Right atrium auricular region (tissue), 2 donors: ENCODE results near the gene ZIC5. TPM values are rescaled to one million over a fixed set of nuclear protein-coding genes. Genes with fewer than 3 reads are reported as not detected.

Experiments used
- DNase-seq: peaks from one replicate; pipeline ENCODE4 v3.0.0-alpha.2; 2019; ENCODE audit warnings: low spot score
- H3K27ac ChIP-seq, 2 donors: fragments of 200-600 bp; sonication (generic); 1 replicate in 1 of 2; 2 replicates in 1 of 2; pipeline ENCODE4 v1.5.1; 2016 to 2019
- H3K27me3 ChIP-seq, 2 donors: fragments of 200-600 bp; sonication (generic); one replicate each; pipeline versions ENCODE4 v1.5.1 to v1.6.0; 2017 to 2019
- H3K36me3 ChIP-seq: fragments of 200-600 bp; sonication (generic); one replicate; pipeline ENCODE4 v1.5.1; 2016
- H3K4me1 ChIP-seq, 2 donors: fragments of 200-600 bp; sonication (generic); one replicate each; pipeline versions ENCODE4 v1.5.1 to v1.6.0; 2017 to 2019
- H3K4me3 ChIP-seq, 2 donors: fragments of 200-600 bp; sonication (generic); 1 replicate in 1 of 2; 2 replicates in 1 of 2; pipeline ENCODE4 v1.5.1; 2017 to 2019; ENCODE audit warnings: mild to moderate bottlenecking in 1 of 2, moderate library complexity in 1 of 2
- H3K9me3 ChIP-seq, 2 donors: fragments of 200-600 bp; sonication (generic); one replicate each; pipeline ENCODE4 v1.5.1; 2019
- total RNA-seq, 2 donors: library from RNA; depleted of rRNA; stranded (reverse); fragments of >200 nt; gene quantifications; one replicate each; pipeline ENCODE4 v1.1.0, GENCODE V29; 2016
- TF ChIP-seq, protein P1 (sequence below), 2 donors: fragments of 200-600 bp; sonication (generic); IDR thresholded peaks; one replicate each; pipeline ENCODE4 v1.5.1; 2019; ENCODE audit warnings: antibody characterized with exemption in 2 of 2

The ZIC5 gene
- total RNA-seq, 2 donors from 2014 or later, result not detected

DNA sequence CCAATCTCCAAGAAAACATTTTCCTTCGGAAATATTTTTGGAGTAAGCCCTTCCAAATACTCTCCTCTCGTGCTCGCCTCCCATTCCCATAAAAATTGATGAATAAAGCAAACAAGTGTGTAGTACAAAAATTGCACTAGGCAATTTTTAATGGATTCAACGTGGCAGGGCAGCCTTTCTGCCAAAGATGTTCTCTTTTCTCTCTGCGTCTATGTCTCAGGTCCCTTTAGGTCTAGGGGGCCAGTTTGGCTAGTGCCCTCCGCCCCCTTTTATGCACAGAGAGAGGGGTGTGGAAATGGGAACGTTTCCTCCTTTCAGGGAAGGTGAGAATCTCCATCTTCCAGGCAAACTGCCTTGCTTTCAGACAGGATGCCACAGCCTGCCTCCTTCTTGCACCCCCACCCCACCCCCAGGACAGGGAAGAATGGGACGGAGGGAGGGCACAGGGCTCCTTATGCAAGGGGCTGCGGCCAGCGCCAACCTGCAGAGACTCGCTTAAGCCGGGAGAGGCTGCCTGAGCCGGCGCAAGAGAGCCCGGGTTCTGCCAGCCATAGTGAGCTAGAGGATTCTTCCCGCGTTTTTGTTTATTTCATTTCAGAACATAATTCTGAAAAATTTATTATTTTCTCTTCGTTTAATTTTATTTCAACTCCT, 7.4 kb upstream of the ZIC5 start:
- H3K27me3 ChIP-seq, result peaks cover 65 to 90% of the 10 kb centered on the region in 2 donors

DNA sequence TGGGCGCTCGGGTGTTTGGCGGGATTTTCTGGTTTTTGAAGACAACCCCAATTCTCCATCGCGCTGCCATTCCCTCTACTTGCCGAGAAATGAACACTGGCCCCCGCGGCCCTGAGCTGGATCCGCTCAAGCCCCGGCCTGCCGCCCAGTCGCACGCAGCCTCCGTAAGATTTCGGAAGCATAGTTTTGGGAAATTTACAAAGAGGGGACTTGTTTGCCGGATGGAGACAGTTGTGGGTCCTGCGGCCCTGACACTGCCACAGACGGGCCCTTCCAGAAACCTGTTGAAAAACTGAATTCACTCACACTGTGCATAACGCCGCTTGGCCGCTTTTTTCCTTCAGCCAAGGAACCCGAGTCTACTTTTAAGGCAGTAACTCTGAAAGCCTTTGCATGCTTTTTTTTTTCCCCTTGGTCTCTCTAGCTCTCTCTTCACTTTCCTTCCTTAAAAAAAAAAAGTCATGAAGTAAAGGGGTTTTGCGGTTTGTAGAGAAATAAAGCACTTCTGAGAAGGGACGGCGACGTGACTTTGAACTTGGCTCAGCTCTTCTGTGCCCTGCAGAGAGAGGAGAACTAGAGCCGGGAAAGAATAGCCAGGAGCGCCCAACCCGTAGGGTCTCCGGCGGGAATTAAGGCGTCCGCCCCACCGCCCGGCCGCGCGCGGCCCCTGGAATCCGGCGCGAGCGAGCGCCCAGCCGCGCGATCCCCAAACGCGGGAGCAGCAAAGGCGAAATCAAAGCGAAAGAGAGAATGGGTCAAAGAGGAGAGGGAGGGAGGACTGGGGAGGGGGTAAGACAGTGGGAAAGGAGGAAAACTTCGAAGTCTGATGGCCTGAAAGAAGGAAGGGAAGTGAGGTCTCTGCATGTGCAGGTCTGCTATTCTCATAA, 6.6 kb upstream of the ZIC5 start:
- peaks cover 65 to 90% of the 10 kb centered on the region in 2 donors for H3K27me3 ChIP-seq
- H3K4me1 ChIP-seq, result peaks cover 0 to 39% of the 10 kb centered on the region in 2 donors
- no peaks in the 10 kb centered on the region for H3K36me3 ChIP-seq
- H3K9me3 ChIP-seq, result peaks cover 0 to 5% of the 10 kb centered on the region in 2 donors
- TF ChIP-seq, protein P1, sequence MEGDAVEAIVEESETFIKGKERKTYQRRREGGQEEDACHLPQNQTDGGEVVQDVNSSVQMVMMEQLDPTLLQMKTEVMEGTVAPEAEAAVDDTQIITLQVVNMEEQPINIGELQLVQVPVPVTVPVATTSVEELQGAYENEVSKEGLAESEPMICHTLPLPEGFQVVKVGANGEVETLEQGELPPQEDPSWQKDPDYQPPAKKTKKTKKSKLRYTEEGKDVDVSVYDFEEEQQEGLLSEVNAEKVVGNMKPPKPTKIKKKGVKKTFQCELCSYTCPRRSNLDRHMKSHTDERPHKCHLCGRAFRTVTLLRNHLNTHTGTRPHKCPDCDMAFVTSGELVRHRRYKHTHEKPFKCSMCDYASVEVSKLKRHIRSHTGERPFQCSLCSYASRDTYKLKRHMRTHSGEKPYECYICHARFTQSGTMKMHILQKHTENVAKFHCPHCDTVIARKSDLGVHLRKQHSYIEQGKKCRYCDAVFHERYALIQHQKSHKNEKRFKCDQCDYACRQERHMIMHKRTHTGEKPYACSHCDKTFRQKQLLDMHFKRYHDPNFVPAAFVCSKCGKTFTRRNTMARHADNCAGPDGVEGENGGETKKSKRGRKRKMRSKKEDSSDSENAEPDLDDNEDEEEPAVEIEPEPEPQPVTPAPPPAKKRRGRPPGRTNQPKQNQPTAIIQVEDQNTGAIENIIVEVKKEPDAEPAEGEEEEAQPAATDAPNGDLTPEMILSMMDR (IDR thresholded peaks at IDR 0.05), result no peak
- no peak overlapping the region for H3K4me3 ChIP-seq
- H3K27ac ChIP-seq, result no peak overlapping the region
- DNase-seq, result no peak

More for the DNA sequence above, 7.4 kb upstream of the ZIC5 start:
- Histone ChIP-seq H3K27ac (no peak overlapping the region), H3K4me3 (no peak overlapping the region), H3K9me3 (peaks cover 0 to under 1% of the 10 kb centered on the region in 2 donors), H3K36me3 (no peaks in the 10 kb centered on the region), H3K4me1 (peaks cover 0 to 39% of the 10 kb centered on the region in 2 donors)
- DNase-seq, result peak; percentile 53
- TF ChIP-seq, protein P1 (IDR thresholded peaks at IDR 0.05), result no peak

DNA sequence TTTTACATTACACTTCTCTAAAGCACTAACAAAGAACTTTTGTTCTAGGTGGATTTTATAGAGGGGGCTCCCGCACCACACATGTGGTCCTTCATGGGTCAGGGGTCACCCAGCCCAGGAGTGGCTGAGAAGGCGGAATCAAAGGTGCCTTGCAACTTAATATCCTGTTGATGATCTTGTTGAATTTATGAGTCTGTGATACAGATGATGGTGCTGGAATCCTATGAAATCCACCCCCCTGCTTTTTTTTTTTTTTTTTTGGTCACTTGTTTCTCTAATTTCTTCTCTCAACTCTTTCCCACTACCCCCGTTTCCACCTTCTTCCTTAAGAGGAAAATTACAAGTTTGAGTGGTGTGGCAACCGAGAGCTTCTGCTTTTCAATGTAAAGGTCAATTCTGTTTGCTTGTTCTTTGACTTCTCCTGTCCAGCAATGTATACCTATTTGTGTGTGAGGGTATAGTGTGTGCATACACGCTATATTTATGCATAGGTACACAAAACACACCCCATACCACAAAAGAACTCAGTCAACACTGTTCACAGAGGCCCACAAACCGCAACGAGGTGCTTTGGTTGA, 5.9 kb upstream of the ZIC5 start:
- Histone ChIP-seq H3K27me3 (peaks cover 67 to 90% of the 10 kb centered on the region in 2 donors), H3K4me1 (peaks cover 0 to 33% of the 10 kb centered on the region in 2 donors), H3K4me3 (no peak overlapping the region)

DNA sequence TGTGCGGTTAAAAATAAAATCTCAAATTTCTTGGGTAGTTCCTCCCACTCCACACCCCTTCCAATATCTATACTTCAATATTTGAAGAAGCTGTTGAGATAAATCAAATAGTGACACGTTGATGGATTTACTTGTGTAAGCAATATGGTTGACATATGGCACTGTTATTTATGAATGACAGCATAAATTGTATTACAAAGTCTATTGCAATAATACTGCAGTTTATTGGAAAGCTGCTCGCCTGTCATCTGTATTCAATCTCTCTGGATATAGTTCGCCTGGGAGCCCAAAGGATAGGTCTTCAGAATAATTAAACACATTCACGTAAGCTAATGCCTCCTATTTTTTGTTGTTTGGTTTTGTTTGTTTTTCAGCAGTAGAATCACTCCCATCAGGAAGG, 5.0 kb upstream of the ZIC5 start:
- H3K9me3 ChIP-seq, result peaks cover 0 to 5% of the 10 kb centered on the region in 2 donors
- no peak overlapping the region for H3K27ac ChIP-seq
- TF ChIP-seq, protein P1 (IDR thresholded peaks at IDR 0.05), result no peak
- peaks cover 0 to 28% of the 10 kb centered on the region in 2 donors for H3K4me1 ChIP-seq
- H3K27me3 ChIP-seq, result peaks cover 74 to 90% of the 10 kb centered on the region in 2 donors
- no peak for DNase-seq
- no peaks in the 10 kb centered on the region for H3K36me3 ChIP-seq
- no peak overlapping the region for H3K4me3 ChIP-seq

More for the DNA sequence above, 5.9 kb upstream of the ZIC5 start:
- DNase-seq, result no peak
- Histone ChIP-seq H3K27ac (no peak overlapping the region), H3K36me3 (no peaks in the 10 kb centered on the region), H3K9me3 (peaks cover 0 to 5% of the 10 kb centered on the region in 2 donors)
- TF ChIP-seq, protein P1 (IDR thresholded peaks at IDR 0.05), result no peak

DNA sequence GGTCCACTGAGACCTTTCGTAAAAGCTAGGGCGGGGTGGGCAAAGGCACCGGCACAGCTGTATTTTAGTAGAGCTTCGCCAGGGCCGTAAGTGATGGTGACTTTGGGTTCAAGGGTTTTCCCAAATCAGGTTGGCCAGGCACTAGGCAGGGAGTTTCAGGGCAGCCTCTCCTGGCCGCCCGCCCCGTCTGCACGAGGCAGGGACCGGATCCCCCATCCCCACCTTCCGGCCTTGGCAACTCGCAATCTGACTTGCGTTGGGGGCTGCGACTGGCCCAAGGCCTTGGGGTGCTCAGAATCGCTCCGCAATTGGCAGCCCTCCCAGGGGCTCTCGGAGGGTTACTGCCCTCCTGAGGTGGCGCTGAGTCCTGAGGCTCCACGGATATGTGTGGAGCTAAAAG, 4.1 kb upstream of the ZIC5 start:
- no peak overlapping the region for H3K4me3 ChIP-seq
- peak; percentile 26 for DNase-seq
- H3K4me1 ChIP-seq, result peaks cover 0 to 27% of the 10 kb centered on the region in 2 donors
- peaks cover 0 to 5% of the 10 kb centered on the region in 2 donors for H3K9me3 ChIP-seq
- TF ChIP-seq, protein P1 (IDR thresholded peaks at IDR 0.05), result no peak
- H3K27me3 ChIP-seq, result peaks cover 77 to 90% of the 10 kb centered on the region in 2 donors
- H3K36me3 ChIP-seq, result no peaks in the 10 kb centered on the region
- no peak overlapping the region for H3K27ac ChIP-seq
